HG02840 (cell line): Measurements from ENCODE around the gene NFIX.

Experiments
- ATAC-seq: cut with Tn5 transposase; IDR thresholded peaks from one replicate; pipeline ENCODE4 v1.9.1; 2021; ENCODE audit warnings: mild to moderate bottlenecking, moderate library complexity, moderate number of reproducible peaks; ENCODE audit not compliant: unreplicated experiment, low FRiP score

NFIX gene

DNA sequence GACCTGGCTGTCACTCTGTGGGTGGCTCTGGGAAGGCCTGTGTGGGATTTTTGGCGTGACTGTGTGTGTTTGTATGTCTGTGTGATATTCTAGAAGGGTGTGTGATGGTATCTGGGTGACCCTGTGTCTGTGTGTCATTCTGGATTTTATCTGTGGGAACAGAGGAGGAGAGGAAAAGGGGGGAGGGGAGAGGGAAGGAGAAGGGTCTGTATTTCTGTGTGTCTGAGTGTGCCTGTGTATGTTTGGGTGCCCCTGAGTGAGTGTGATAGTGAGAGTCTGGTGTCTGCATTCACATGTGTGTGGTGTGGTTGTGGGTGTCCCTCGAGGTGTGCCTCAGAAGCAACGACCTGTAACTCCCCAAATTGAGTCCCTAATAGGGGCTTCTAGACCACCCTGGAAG, 8.1 kb upstream of the NFIX start:
- ATAC-seq: no peak

DNA sequence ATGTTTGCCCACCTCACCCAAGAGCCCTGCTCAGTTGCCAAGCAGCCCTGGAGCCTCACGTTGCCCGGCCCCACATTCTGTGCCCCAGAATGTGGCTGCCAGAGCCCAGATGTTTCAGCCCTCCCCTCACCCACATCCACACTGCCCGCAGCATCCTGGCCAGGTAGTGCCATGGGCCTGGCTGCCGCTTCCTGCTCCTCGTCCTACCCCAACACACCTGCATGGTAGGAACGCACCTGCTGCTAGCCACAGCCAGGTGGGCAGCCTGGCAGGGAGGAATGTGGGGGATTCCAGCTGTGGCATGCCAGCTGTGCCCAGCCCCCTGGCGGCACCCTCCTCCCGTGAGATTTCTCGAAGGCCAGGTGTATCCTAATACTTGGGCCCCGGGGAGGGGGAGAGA, 7.5 kb upstream of the NFIX start:
- ATAC-seq: no peak

GRCh38 chr19:12990431-12990830, 4.8 kb upstream of the NFIX start:
- ATAC-seq: no peak

GRCh38 chr19:12990853-12991252, 4.4 kb upstream of the NFIX start:
- ATAC-seq: no peak

- ATAC-seq: no peak
Observed at GRCh38 chr19:12991296-12991695, 4.0 kb upstream of the NFIX start.

- ATAC-seq: no peak
Observed at GRCh38 chr19:12992729-12993128, 2.5 kb upstream of the NFIX start.

DNA sequence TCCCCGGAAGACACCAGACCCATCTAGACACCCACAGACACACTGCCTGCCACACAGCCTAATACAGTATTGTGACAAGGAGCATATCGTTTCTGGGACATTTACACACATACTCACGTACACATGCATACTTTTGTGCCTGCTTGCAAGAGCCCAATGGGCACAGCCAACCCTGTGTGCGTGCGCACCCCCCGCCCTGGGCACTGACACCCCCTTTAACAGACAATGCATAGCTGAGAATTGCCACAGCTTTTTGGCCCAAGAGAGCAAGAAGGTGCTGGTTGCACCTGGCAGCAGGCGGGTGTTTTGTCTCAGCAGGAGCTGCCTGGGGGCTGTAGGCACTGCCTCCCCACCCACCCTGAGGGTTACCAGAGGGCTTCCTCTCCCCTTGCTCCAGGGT, 1.7 kb upstream of the NFIX start:
- ATAC-seq: no peak

DNA sequence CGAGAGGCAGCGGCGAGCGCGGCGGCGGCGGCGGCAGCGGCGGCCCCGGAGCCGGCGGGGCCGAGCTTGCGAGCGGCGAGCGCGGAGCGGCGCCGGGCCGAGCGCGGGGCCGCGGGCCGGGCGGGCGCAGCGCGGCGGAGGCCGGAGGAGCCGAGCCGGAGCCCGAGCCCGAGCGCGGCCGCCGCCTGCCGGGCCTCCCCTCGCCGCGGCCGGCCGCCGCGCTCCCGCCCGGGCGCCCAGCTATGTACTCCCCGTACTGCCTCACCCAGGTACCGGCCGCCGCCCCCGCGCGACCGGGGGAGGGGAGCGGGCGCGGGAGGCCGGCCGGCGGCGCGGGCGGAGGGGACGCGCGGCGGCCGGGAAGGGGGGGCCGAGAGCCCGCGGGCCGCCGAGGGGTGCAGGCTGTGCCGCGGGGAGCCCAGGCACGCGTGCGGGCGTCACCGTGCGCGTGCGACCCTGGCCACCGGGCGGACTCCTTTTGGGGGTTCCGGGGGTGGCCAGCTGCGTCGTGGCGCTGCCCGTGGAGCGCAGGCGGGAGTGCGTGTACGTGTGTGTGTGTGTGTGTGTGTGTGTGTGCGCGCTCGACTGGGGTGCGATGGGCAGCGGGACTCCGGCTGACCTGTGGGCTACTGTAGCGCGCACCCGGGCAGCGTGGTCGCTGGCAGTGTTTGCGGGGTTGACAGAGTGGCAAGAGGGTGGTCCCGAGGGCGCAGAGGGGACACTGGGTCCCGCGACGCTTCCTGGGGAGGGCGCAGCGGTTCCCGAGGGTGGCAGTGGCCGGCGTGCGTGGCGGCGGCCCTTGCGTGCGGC, 526 bp downstream of the NFIX start:
- no peak for ATAC-seq

- no peak for ATAC-seq
Observed at GRCh38 chr19:12996406-12997094, 1.3 kb downstream of the NFIX start.

- ATAC-seq: no peak
Observed at GRCh38 chr19:12997179-12997966, 2.1 kb downstream of the NFIX start.

GRCh38 chr19:12997967-12998940, 3.0 kb downstream of the NFIX start:
- ATAC-seq: no peak

DNA sequence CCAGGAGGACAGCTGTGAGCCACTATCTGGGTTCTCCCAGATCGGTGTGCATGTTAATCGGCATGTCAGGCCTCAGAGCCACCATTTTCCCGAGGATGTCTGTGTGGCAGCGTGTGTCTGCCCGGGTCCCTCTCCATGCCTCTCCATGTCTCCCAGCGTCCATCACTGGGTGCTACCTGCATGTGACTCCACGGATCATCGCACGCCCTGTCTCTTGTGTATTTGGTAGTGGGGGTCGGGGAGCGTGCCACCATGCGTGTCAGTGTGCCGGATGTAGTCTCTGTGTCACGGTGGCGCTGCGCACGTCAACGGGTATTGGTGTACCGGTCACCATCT, 5.9 kb downstream of the NFIX start:
- ATAC-seq: no peak

GRCh38 chr19:13001502-13002165, 6.4 kb downstream of the NFIX start:
- ATAC-seq: no peak

DNA sequence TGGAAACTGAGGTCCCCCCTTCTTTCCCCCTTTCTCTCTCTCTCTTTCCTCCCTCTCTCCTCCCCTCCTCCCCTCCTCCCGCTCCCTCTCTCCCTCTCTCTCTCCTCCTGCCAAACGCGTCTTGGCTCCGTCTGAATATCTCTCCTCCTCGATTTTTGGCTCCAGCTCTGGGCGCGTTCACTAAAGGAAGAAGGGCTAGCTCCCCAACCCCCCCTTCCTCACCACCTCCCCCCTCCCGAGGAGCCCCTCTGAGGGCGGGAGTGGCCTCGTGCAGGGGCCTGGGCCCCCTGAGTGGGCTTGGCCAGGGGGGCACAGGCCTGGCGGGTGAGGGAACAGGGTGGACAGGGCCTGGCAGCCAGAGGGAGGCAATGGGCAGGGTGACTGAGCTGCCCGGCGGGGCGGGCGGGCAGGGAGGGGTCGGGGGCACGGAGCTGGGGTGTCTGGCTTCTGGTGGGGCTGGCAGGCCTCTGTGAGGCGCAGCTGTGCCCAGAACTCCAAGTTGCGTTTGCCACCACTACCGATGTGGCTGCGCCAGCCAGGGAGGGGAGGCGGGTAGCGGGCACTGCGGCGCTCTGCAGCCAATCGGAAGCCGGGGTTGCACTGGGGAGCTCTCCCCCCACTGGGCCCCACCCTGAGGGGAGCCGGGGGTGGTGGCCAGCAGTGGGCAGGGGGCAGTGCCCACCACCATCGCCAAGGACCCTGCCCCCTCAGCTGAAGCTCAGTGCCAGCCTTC, 7.1 kb downstream of the NFIX start:
- ATAC-seq: no peak

GRCh38 chr19:13003081-13003480, 7.8 kb downstream of the NFIX start:
- ATAC-seq: no peak

- no peak for ATAC-seq
Observed at GRCh38 chr19:13004273-13004672, 9.0 kb downstream of the NFIX start.

GRCh38 chr19:13005253-13005652, 10.0 kb downstream of the NFIX start:
- ATAC-seq: no peak

DNA sequence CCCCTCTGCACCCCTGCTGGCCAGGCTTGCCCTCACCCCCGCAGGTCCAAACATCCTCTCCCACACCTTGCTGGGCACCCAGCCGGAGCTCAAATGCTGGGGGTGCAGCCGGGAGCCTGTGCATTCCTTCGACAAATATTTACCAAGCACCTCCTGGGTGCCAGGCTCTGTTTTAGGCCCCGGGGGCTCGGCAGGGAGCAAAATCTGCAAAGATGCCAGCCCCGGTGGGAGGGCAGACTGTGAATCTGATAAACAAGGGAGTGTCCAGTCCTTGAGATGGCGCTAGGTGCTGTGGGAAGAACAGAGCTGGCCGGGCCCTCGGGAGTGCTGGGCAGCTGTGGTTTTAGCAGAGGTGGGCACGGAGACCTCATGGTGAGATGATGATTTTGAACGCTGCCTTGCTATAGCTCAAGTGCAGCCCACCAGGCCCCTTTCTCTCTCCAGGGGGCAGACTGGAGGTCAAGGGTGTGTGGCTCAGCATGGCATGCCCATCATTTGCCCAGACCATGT, 10.6 kb downstream of the NFIX start:
- no peak for ATAC-seq
